NCI-H2107 treated with DMSO at 0.1 percent for 48 hours (cell line): Measurements from ENCODE around the gene DNAJB6.

Source experiments
- DNase-seq: peaks from one replicate; lab custom pipeline; 2025; ENCODE audit not compliant: unreplicated experiment; lab: John Stamatoyannopoulos, UW

DNAJB6 gene

DNA sequence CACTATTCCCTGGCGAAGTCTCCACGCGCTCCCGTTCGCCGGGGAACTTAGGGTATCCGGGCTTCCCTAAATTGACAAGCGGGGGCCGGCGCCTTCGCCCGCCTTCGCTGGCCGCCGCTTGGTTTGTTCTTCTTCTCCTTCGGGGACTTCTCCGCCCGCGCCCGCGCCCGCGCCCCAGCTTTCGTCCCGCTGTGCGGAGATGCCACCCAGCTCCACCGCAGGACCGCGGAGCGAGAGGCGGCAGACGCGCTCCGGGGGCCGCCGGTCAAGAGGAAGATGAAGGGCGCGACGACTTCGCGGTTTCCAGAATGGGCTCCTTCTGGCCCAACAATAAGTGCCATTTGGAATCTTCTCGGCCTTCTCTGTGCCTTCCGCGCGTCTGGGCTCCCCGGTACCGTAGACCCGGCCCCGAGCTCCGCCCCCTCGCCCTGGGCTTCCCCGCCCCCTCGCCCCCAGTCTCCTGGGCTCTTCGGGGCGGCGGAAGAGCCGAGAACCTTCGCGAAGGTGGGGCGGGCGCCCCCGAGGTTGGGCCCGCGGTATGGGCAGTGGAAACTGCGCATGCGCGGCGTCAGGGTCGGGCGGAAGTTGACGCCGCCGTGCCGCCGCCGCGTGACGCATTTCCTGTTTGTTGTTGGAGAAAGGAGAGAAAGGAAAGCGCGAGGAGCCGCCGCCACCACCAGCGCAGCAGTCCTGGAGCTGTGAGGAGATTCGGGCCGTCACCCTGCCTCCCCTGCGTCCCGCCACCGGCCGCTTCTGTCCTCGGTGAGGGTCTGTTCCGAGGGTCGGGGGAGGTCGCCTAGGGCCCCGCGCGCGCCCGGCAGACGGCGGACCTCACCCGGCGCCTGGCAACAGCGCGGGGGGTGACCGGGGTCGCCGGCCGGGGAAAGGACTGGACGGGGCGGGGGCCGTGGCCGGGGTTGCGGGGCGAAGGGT lies at the start of gene DNAJB6:
Gene DNAJB6 (plus strand): TSS at position 622 of the 933 bp plus-strand sequence. CDS start 21,569 bp downstream, outside the sequence.
- peak; percentile 86 for DNase-seq

DNA sequence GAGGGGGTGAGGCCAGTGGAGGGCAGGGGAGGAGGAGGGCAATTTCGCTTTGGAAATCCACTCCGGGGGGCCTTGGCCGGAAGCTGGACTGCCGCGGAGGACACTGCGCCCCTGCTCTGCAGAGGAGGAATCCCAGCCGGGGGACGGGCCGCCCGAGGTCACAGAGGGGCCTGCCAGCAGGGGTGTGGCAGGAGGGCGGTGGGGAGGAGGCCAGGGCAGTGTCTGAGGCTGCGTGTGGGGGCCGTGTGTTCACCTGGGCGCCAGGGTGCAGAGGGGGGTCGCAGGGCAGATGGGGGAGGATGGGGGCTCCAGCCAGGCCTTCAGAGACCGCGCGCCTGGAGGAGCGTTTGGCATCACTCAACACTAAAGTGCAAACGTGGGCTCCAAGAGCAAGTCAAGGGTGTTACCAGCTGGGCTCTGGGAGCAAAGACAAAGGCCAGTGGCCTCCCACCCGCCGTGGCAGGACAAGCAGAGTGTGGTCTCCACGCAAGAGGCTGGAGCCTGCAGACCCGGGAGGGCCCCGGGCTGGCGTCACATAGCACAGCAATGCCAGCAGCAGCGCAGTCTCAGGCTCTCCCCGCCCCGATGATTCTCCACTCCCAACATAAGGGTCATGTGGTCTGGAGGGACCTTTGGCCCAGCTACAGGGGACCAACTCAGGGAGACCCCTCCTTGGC lies 45.3 kb upstream of the DNAJB6 start:
- no peak for DNase-seq

DNA sequence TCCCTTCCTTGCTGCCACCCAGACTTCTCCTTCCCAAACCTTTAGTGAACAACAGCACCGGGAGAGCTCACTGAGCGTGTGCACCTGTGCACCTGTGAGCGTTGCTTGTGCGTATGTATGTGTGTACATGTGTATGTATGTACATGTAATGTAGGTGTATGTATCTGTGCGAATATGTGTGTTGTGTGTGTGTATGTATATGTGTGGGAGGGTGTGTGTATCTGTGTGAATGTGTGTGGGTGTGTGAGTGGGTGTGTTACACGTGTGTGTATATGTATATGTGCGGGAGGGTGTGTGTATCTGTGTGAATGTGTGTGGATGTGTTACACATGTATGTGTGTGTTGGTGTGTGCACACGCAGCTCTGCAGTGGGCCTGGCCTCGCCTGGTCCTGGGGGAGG lies 44.5 kb upstream of the DNAJB6 start:
- DNase-seq: no peak

DNA sequence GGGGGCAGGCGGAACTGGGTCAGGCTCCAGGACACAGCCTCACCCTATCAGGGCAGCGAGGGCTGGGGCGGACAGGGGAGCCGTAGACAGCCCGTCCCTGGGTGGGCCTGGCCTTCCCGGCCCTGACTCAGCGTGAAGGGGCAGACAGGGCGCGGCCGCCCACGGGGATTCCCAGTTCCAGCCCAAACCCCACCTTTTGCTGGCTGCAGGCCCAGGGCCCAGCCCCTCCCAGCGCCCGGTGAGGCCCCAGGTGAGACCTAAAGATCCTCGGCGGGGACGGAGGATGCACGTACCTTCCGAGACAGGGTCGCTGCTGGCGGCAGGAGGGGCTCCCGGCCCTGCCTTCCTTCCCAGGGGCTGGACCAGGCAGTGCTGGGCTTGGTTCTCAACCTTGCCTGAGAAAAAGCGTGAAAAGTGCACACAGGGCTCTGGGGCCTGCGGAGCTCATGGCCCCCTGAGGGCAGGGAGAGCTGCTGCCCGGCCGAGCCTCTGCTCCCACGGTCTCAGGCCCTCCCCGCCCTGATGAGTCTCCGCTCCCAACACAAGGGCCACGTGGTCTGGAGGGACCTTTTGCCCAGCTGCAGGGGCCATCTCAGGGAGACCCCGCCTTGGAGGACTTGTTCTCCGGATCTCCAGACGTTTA lies 43.9 kb upstream of the DNAJB6 start:
- DNase-seq: no peak

DNA sequence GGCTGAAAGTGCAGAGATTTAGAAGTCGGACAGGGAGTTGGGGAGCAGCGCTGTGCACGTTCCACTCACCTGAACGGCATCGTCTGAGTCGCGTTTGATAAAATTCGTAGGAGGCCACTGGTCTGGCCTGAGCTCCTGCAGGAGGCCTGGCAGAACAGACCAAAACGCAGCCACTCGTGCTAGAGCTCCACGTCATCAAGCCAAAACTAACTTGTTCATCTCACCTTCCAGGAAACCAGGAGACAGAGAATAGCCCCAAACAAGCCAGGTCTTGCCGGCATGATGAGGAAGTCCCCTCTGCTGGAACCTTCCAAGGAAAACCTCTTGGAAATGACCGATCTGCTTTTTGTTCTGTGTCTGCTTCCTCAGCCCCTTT lies 43.4 kb upstream of the DNAJB6 start:
- DNase-seq: no peak

DNA sequence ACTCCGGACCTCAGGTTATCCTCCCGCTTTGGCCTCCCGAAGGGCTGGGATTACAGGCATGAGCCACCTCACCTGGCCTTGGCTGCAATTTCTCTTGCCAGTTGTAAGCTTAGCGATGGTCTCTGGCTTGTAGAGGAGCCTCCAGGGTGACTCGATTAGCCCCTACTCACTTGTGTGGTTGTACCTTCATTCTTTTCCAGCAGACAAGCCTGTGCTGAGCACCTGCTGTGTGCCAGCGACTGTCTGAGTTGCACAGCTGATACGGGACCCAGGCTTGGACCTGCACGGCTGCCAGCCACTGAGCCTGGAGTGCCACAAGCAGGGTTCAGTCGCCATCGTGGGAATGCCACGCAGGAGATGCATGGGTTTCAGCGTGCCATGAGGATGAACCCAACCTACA lies 42.0 kb upstream of the DNAJB6 start:
- DNase-seq: no peak

DNA sequence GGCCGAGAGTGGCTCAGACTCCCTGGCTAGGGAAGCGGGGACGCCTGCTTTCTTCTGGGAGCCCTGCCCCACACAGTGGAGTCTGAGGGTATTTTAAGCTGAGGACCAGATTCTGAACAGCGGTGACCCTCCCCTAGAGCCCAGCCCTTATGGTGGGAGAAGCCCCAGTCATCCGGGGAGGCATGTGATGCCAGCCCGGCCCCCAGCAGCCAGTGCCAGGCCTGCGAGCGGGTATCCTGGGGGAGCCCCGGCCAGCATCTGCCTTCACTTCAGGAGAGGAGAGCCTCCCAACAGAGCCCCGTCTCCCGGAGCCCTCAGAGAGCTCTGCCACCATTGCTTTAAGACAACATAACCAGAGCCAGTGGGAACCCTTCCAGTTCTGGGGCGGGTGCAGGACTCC lies 41.5 kb upstream of the DNAJB6 start:
- DNase-seq: no peak

DNA sequence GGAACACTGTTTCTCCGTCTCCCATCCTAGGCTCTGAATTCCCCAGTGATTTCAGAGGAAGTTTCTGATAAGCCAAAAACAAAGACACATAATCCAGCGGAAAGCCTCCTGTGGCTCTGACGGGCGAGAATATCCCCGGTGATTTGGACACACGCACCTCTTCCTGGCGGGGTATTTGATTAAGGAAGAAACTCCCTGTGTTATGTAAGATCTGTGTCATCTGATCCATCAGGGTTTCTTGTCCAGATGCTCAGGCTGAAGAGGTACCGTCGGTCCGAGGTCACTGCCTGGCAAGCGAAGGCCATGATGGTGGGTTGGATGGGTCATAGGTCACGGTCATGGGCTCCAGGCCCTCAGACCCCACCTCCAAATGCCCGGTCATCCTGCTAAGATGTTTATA lies 39.6 kb upstream of the DNAJB6 start:
- no peak for DNase-seq

DNA sequence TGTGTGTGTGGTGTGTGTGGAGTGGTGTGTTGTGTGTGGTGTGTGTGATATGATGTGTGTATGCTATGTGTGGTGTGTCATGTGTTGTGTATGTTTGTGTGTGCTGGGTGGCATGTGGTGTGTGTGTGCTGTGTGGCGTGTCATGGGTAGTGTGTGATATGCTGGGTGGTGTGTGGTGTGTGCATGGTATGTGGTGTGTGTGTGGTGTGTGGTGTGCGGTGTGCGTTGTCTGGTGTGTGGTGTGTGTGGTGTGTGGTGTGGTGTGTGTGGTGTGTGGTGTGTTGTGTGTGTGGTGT lies 37.5 kb upstream of the DNAJB6 start:
- DNase-seq: no peak

DNA sequence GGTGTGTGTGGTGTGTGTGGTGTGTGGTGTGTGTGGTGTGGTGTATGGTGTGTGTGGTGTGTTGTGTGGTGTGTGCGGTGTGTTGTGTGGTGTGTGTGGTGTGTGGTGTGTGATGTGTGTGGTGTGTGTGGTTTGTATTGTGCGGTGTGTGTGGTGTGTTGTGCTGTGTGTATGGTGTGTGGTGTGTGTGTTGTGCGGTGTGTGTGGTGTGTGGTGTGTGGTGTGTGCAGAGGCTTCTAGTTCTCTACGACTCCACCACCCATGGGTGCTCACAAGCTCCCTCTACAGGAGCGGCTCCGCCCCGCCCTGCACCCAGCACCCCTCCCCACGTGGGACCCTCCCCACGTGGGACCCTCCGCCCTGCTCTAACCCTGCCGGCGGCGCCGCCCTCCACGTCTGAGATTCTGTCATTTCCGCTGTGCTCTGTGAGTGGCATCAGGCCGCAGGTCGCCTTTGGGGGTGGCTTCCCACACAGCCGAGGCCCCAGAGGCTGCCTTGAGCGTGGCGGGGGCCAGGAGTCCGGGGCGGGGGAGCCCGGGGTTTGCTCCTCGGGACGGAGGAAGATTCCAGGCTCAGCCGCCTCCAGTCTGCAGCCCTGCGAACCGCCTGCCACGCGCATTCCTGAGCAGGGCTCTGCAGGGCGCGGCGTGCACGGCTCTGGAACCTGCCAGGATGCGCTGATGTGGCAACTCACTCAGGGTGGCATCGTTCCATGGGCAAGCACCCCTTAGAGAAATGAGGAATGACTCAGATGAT lies 37.0 kb upstream of the DNAJB6 start:
- no peak for DNase-seq

DNA sequence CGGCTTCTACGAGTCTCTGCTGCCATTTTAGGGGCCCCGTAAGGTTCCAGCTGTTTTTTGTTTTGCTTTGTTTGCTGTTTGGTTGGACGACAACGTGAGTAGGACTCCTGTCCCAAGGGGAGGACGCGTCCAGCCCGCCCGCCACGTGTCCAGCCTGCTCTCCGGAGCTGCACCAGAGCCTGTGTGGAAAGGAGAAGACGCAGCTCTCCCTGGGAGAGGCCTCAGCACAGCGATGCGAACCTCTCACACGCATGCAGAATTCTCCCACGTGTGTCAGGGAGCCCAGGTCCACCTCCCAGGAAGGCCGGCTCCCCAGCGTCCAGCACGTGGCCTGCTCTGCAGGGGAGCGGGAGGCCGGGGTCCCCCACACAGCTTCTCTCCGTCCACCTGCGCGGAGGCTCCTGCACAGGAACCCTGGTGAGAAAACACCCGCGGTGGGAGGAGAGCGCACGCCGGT lies 36.4 kb upstream of the DNAJB6 start:
- DNase-seq: no peak

DNA sequence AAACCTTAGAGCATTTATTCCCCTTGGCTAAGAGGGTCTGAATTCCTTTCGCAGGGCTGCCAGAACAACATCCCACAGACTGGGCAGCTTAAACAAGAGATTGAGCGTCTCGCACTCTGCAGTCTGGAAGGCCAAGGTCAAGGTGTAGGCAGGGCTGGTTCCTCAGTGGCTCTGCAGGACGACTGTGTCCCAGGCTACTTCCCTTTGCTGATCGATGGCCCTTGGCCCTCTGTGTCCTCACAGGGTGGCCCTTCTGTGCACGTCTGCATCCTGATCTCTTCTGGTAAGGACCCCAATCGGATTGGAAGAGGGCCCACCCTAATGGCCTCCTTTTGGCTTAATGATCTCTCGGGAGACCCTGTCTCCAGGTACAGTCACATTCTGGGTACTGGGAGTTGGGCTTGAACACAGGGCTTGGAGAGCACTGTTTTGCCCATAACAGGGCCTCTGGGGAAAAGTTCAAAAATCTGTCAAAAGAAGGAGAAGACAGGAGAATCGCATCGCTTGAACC lies 35.1 kb upstream of the DNAJB6 start:
- no peak for DNase-seq

DNA sequence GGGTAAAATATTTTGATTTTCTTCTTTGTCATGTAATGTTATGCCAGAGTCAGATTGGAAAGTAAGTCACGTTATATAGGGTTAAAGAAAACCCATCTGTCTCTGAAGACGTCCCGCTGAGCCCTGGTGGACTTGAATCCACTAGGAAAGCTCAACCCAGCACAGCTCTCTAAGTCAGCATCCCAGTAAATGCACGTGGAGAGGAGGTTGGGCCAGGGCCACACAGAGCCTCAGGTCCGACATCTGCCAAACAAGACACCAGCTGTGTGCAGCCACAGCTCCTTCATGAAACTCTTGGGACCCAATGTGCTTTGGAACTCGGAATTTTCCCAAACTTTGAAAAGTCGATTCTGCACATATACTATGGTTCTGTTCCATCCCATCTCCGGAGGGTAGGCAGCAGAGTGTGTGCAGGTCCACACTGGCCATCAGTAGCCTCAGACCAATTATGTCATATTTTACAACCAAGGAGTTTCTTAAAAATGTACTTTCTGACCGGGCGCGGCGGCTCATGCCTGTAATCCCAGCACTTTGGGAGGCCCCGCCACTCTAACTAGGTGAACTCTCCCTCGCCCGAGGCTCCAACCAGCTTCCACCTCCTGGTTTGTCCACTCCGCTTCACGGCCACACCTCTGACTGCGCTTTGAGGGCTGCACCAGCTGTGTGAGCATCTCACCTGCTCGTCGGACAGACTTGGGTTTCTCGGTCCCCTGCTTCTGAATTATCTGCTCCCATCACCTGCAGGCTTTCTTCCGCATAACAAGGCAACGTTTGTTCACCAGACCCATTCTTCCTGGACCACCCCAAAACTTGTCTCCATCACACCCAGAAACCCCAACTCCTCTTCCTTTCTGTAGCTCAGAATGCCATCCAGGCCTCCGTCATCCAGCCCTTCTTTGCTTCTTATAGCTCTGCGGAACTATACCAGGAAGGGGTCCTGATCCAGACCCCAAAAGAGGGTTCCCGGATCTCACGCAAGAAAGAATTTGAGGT lies 29.7 kb upstream of the DNAJB6 start:
- no peak for DNase-seq

DNA sequence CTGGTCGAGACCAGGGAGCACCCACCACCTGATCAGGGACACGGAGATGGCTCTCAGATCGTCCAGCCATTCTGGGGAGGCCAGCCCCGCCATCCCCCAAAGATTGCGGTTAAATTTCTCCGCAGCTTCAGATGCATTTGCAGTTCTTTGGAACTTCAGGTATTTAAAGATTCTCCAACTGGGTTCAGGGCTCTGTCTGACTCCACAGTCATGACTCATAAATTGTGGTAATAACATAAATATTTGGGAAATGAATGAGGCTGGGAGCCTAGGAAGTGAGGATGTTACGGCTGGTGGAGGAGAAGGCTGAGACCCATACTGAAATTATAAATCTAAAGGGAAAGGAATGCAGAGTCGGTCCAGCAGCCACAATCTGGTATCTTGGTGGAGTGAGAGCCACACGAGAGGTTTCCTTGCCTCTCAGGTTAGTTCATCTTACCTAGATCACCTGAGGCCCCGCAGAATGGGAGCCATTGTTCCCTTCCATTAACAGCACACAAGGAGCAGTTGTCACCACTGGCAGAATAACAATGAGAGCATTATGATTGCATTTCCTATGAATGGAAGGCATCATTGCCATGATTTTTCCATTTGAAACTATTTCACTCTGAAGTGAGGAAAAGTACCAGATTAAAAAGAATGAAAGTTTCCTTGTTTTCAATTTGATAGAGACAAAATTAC lies 26.7 kb upstream of the DNAJB6 start:
- DNase-seq: peak; percentile 30

DNA sequence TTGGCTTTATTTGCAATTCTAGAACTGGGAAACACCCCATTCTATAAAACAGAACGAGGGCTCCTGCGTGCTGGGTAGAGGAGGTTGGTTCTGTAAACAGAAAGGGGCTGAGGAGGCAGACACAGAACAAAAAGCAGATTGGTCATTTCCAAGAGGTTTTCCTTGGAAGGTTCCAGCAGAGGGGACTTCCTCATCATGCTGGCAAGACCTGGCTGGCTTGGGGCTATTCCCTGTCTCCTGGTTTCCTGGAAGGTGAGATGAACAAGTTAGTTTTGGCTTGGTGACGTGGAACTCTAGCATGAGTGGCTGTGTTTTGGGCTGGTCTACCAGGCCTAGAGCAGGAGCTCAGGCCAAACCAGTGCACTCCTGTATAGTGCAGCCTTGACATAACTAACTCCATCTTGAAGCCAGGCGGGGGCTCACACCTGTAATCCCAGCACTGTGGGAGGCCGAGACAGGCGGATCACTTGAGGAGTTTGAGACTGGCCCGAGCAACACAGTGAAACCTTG lies 26.1 kb upstream of the DNAJB6 start:
- DNase-seq: no peak

DNA sequence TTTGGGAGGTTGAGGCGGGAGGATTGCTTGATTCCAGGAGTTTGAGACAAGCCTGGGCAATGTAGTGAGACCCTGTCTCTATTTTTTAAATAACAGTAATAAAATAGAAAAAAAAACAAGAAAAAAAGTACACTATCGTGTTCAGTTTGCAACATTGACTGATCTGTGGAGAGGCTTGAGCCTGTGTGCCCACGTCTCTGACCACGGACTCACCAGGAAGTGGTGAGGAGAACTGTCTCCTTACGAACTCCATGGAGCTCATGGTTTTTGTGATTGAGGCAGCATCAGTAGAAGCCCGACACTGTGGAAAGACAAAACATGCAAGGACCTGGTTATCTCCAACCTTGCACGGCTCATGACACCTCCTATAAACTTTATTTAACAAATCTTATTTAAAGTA lies 23.9 kb upstream of the DNAJB6 start:
- DNase-seq: no peak

DNA sequence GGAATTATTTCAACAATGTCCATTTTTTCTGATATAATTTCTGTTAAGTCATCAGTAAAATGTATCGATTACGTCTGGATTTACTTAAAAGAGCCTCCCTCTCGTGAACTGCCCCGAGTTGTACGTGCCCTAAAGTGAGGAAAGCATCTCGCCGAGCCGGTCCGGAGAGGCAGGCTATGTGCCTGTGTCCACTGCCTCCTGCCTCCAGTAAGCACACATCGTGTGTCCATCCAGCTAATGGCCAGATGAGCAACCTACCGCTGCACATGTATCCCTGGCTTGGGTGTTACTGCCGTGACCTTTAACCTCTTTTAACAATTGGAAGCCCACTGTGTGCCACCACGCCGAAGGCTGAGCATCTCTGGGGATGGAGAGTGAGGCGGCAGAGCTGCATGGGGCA lies 23.2 kb upstream of the DNAJB6 start:
- DNase-seq: no peak

DNA sequence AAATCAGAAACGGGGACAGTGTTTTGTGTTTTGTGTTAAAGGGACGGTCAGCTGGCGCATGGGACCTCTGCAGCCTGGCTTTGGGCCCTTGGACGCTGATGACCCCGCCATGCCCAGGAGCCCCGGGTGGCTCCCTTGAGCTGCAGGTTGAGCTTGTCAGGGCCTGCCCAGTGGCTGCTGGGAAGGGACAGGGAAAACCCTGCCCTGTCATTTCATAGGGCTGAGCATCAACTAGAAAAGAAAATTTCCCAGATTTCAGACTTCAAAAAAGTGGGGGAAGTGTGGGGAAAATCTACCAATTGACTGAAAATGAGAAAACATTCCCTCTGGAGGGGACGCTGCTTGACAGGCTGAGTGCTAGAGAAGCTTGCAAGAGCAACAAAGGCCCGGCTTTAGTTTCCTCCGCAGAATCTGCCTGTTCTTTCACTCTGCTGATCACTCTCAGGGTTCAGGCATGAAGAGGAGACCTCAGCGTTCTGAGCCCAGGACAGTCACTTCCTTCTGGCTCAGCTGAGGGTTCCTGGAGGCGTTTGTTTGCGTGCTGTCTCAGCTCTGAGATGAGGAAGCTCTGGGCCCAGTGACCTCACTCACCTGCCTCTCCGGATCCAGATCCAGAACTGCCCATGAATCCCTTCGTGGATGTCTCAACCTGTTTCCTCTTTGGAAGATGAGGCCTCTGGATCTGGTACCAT lies 18.6 kb upstream of the DNAJB6 start:
- no peak for DNase-seq

DNA sequence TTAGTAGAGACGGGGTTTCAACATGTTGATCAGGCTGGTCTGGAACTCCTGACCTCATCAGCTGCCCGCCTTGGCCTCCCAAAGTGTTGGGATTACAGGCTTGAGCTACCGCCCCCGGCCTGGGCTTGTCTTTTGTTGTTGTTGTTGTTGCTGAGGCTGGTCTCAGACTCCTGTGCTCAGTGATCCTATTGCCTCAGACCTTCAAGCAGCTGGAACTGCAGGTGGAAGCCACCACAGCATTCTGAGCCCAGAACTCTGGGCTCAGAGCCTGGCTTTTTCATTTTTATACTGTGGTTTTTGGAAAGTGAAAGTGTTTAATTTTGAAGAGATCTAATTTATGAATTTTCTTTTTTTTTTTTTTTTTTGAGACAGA lies 16.2 kb upstream of the DNAJB6 start:
- DNase-seq: no peak
